Measurements from ENCODE around the gene POLR3E.

POLR3E gene

GRCh38 chr16:22317001-22317530, 19.9 kb downstream of the POLR3E start:
- DNase-seq (ENCODE audit: low read depth): no peak

GRCh38 chr16:22317625-22318024, 20.4 kb downstream of the POLR3E start:
- no peak for DNase-seq (ENCODE audit: low read depth)

- no peak for DNase-seq (ENCODE audit: low read depth)
These were observed 21.6 kb downstream of the POLR3E start for GRCh38 chr16:22318690-22319358.

GRCh38 chr16:22320572-22321339, 23.5 kb downstream of the POLR3E start:
- no peak for DNase-seq (ENCODE audit: low read depth)

- no peak for DNase-seq (ENCODE audit: low read depth)
These were observed 24.3 kb downstream of the POLR3E start for GRCh38 chr16:22321340-22322001.

GRCh38 chr16:22322021-22322471, 24.8 kb downstream of the POLR3E start:
- no peak for DNase-seq (ENCODE audit: low read depth)

GRCh38 chr16:22322741-22323140, 25.5 kb downstream of the POLR3E start:
- no peak for DNase-seq (ENCODE audit: low read depth)

- DNase-seq (ENCODE audit: low read depth): no peak
These were observed 26.2 kb downstream of the POLR3E start for GRCh38 chr16:22323173-22323958.

- no peak for DNase-seq (ENCODE audit: low read depth)
These were observed 27.0 kb downstream of the POLR3E start for GRCh38 chr16:22323959-22324786.

- no peak for DNase-seq (ENCODE audit: low read depth)
These were observed 27.8 kb downstream of the POLR3E start for GRCh38 chr16:22324787-22325597.

GRCh38 chr16:22325598-22326368, 28.6 kb downstream of the POLR3E start:
- DNase-seq (ENCODE audit: low read depth): no peak

- no peak for DNase-seq (ENCODE audit: low read depth)
These were observed 29.1 kb downstream of the POLR3E start for GRCh38 chr16:22326369-22326652.

- no peak for DNase-seq (ENCODE audit: low read depth)
These were observed 29.7 kb downstream of the POLR3E start for GRCh38 chr16:22326771-22327445.

GRCh38 chr16:22327446-22327775, 30.2 kb downstream of the POLR3E start:
- DNase-seq (ENCODE audit: low read depth): no peak

GRCh38 chr16:22328081-22328725, 31.0 kb downstream of the POLR3E start:
- no peak for DNase-seq (ENCODE audit: low read depth)

- no peak for DNase-seq (ENCODE audit: low read depth)
These were observed 32.0 kb downstream of the POLR3E start for GRCh38 chr16:22329199-22329695.

- no peak for DNase-seq (ENCODE audit: low read depth)
These were observed 33.1 kb downstream of the POLR3E start for GRCh38 chr16:22330326-22330725.

GRCh38 chr16:22333457-22333994, 36.3 kb downstream of the POLR3E start:
- no peak for DNase-seq (ENCODE audit: low read depth)

All from stimulated activated CD8-positive, alpha-beta memory T cell treated with anti-CD3 and anti-CD28 coated beads, Interleukin-15, amount 100 ng/mL, for 24 hours (primary cell).